Testis (tissue), 3 donors: Measurements from ENCODE around the gene SDC1. TPM values are rescaled to one million over a fixed set of nuclear protein-coding genes. Genes with fewer than 3 reads are reported as not detected.
"Not testable (repeated sequence)": the region's sequence is repeated elsewhere in the genome, so short reads cannot be mapped to it uniquely, and the experiment has no call there.

Experiments used
- DNase-seq: peaks from one replicate; pipeline ENCODE4 v3.0.0-alpha.2; 2019
- H3K27ac ChIP-seq, 2 donors: fragments of 200-600 bp; sonication (generic); one replicate each; pipeline ENCODE4 v1.5.1; 2019
- H3K27me3 ChIP-seq: fragments of 200-600 bp; sonication (generic); one replicate; pipeline ENCODE4 v1.5.1; 2019
- H3K36me3 ChIP-seq: fragments of 200-600 bp; sonication (generic); one replicate; pipeline ENCODE4 v1.5.1; 2017; ENCODE audit warnings: low read depth; ENCODE audit errors: missing control alignments
- H3K4me1 ChIP-seq: fragments of 200-600 bp; sonication (generic); one replicate; pipeline ENCODE4 v1.5.1; 2019
- H3K4me3 ChIP-seq, 2 donors: fragments of 200-600 bp; sonication (generic); one replicate each; pipeline ENCODE4 v1.5.1; 2017 to 2019
- H3K9me3 ChIP-seq: fragments of 200-600 bp; sonication (generic); one replicate; pipeline ENCODE4 v1.5.1; 2017
- POLR2A ChIP-seq: fragments of 450-650 bp; IDR thresholded peaks from one replicate; pipeline ENCODE4 v1.6.1; 2017; ENCODE audit warnings: antibody characterized with exemption, mild to moderate bottlenecking, moderate library complexity
- WGBS, 2 donors: methylation state at CpG; one replicate each; pipeline ENCODE4 v1.1.5; 2018; 5-methylcytosine and 5-hydroxymethylcytosine counted together
- intact Hi-C: fragments of 100-400 bp; cut with DNase I; formaldehyde crosslinking; loops from one replicate; pipeline ENCODE4 v1.15.1; 2023; ENCODE audit warnings: low total_unique reads
- polyA plus RNA-seq: library from polyadenylated mRNA; stranded (reverse); fragments of 350-450 nt; fragmentation: Illumina TruSeq; extraction: RNeasy Lipid Tissue Mini Kit (QIAGEN cat#74804); gene quantifications from one replicate; pipeline ENCODE4 v1.2.3, GENCODE V29; 2014; ENCODE audit warnings: low read depth, low replicate concordance; ENCODE audit not compliant: insufficient read depth
- total RNA-seq, 2 donors: library from RNA; depleted of rRNA; stranded (reverse); fragments of >200 nt; gene quantifications; one replicate each; pipeline ENCODE4 v1.2.3, GENCODE V29; 2016
- TF ChIP-seq, protein P1 (sequence below), 3 experiments: fragments of 450-650 bp in 2 of 3; fragments of 200-600 bp in 1 of 3; sonication (generic) in 1 of 3; IDR thresholded peaks; one replicate each; pipeline ENCODE4 v1.5.1; 2016 to 2019; ENCODE audit warnings: antibody characterized with exemption in 3 of 3, mild to moderate bottlenecking in 2 of 3, moderate library complexity in 1 of 3

Gene SDC1
- total and polyA plus RNA-seq, 3 donors from 2014 or later, result 8.7 to 11.9 (median 9.2) TPM

DNA sequence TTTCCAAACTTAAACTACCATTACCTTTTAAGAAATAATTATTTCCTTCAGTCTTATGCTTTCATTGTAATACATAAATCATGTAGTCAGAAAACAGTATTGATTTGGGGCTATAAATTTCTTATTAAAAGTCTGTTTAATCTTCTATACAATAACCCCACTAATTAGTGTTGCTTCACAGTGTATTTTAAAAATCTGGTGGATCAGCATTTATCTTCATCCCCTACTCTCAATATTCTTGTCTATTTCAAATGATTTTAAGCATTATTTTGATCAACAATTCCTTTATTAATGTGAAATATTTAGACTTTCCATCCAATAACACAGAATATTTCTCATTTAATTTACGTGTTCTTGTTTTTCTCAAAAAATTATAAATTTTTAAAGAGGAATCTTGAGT is 32.5 kb upstream of the SDC1 start:
- WGBS, 2 donors, result 94% methylated on average over 1 of the region's 1 CpG
- intact Hi-C loops, result no loop called here
- Histone ChIP-seq H3K9me3 (no peaks in the 10 kb centered on the region), H3K27ac (no peak overlapping the region), H3K4me3 (no peak overlapping the region), H3K4me1 (no peaks in the 10 kb centered on the region), H3K27me3 (no peaks in the 10 kb centered on the region), H3K36me3 (no peaks in the 10 kb centered on the region)
- TF ChIP-seq, protein P1, sequence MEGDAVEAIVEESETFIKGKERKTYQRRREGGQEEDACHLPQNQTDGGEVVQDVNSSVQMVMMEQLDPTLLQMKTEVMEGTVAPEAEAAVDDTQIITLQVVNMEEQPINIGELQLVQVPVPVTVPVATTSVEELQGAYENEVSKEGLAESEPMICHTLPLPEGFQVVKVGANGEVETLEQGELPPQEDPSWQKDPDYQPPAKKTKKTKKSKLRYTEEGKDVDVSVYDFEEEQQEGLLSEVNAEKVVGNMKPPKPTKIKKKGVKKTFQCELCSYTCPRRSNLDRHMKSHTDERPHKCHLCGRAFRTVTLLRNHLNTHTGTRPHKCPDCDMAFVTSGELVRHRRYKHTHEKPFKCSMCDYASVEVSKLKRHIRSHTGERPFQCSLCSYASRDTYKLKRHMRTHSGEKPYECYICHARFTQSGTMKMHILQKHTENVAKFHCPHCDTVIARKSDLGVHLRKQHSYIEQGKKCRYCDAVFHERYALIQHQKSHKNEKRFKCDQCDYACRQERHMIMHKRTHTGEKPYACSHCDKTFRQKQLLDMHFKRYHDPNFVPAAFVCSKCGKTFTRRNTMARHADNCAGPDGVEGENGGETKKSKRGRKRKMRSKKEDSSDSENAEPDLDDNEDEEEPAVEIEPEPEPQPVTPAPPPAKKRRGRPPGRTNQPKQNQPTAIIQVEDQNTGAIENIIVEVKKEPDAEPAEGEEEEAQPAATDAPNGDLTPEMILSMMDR (IDR thresholded peaks at IDR 0.05), result no peak
- TF ChIP-seq POLR2A, result no peak
- no peak for DNase-seq

DNA sequence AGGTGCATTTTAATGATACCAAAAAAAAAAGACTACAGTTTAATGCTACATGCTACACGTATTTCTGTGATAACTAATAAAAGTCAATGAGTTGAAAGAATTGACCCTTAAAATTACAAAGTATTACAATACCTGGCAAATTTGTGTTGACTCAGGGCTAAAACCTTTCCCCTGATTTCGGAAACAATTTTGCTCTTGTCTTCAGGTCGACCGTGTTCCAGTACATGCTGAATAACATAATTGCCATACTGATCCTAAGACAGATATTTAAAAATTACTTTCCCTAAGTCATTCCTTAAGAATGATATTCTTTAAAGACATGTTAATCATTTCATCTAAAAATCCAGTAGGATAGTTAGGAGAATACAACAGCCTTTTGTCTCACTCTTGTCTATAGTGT is 29.8 kb upstream of the SDC1 start:
- Histone ChIP-seq H3K27me3 (no peaks in the 10 kb centered on the region), H3K9me3 (no peaks in the 10 kb centered on the region), H3K27ac (no peak overlapping the region), H3K4me1 (no peaks in the 10 kb centered on the region), H3K36me3 (no peaks in the 10 kb centered on the region), H3K4me3 (no peak overlapping the region)
- intact Hi-C loops, result no loop called here
- DNase-seq, result no peak
- 73 to 75% methylated on average over 4 of the region's 4 CpGs for WGBS, 2 donors
- TF ChIP-seq, protein P1 (IDR thresholded peaks at IDR 0.05), result no peak
- TF ChIP-seq POLR2A, result no peak

DNA sequence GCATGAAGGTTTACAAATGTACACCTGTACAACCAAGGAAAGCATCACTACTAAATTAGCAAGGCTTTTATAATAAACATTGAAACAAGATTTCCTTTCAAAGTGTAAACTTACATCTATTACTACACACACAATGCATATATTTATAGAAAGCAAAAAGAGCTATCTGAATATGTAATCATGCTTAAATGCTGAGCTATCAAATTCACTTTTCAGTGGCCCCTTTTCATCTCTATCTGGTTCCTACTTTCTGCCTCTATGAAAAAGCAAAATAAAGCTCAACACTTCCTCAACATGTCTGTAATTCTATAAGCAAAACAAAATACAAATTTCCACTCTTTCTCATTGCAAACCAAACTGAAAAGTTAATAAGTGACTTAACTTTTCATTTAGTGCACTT is 25.5 kb upstream of the SDC1 start:
- intact Hi-C loops, result no loop called here
- Histone ChIP-seq H3K4me3 (no peak overlapping the region), H3K4me1 (no peaks in the 10 kb centered on the region), H3K27me3 (no peaks in the 10 kb centered on the region), H3K9me3 (no peaks in the 10 kb centered on the region), H3K36me3 (no peaks in the 10 kb centered on the region), H3K27ac (no peak overlapping the region)
- TF ChIP-seq POLR2A, result no peak
- TF ChIP-seq, protein P1 (IDR thresholded peaks at IDR 0.05), result no peak
- DNase-seq, result no peak

DNA sequence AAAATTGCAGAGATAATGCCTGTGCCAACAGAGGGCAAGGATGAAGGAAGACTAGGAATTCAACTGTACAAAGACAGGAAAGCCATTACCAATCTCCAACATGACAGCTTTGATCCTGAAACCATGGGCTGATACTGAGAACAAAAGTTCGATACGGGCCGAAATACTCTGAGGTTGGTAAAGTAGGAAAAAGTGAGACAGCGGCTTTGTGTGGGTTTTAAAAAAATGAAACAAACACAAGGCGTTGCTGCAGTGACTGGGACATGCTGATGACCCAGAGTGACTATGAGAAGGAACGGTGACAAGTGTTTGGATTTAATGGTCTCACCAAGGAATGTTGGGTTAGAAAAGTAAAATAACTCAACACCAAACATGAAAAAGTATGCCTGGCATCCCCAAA is 24.2 kb upstream of the SDC1 start:
- intact Hi-C loops, result no loop called here
- no peak overlapping the region for H3K27ac ChIP-seq
- H3K9me3 ChIP-seq, result no peaks in the 10 kb centered on the region
- no peaks in the 10 kb centered on the region for H3K4me1 ChIP-seq
- no peaks in the 10 kb centered on the region for H3K27me3 ChIP-seq
- no peak for DNase-seq
- H3K36me3 ChIP-seq, result no peaks in the 10 kb centered on the region
- H3K4me3 ChIP-seq, result no peak overlapping the region
- 92 to 96% methylated on average over 6 of the region's 6 CpGs for WGBS, 2 donors
- TF ChIP-seq, protein P1 (IDR thresholded peaks at IDR 0.05), result no peak
- TF ChIP-seq POLR2A, result no peak

DNA sequence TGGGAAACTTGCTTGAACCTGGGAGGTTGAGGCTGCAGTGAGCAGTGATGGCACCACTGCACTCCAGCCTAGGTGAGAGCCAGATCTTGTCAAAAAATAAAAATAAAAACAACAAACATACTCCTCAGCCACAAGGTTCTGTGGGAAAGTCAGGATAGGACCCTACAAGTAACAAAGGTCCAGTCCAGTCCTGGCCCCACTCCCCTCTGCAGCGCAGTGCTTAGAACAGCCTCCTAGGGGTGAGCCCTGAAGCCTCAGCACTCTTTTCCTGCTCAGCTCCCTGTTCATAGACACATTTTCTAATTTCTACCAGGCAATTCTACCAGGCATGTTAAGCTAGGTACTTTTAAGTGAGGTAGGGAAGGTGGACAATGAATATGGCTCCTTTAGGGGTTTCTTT is 22.2 kb upstream of the SDC1 start:
- no peak for DNase-seq
- WGBS, 2 donors, result 89 to 95% methylated on average over 1 of the region's 1 CpG
- no peak for TF ChIP-seq POLR2A
- TF ChIP-seq, protein P1 (IDR thresholded peaks at IDR 0.05), result no peak
- Histone ChIP-seq H3K4me3 (no peak overlapping the region), H3K4me1 (no peaks in the 10 kb centered on the region), H3K27me3 (no peaks in the 10 kb centered on the region), H3K27ac (no peak overlapping the region), H3K9me3 (no peaks in the 10 kb centered on the region), H3K36me3 (no peaks in the 10 kb centered on the region)
- intact Hi-C loops, result no loop called here

DNA sequence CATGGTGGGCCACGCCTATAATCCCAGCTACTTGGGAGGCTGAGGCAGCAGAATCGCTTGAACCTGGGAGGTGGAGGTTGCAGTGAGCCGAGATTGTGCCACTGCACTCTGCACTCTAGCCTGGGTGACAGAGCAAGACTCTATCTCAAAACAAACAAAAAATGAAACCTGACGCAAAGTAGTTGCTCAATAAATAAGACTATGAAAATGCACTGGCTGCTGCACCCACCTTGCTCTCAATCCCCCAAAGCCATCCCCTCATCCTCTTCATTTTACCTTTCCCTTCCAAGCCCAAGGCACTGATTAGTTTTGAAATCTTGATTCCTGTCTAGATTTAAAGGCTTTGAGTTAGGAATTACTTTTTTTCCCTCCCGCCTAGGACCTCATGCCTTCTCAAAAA is 18.7 kb upstream of the SDC1 start:
- H3K36me3 ChIP-seq, H3K27me3 ChIP-seq, H3K4me1 ChIP-seq, intact Hi-C loops, H3K4me3 ChIP-seq, H3K9me3 ChIP-seq, DNase-seq, H3K27ac ChIP-seq: not testable (repeated sequence)
- WGBS, 2 donors, result 95% methylated on average over 5 of the region's 5 CpGs
